ENCODE results near the gene FOXP3.
A peak's percentile ranks its signal among the peaks of the same experiment; 100 is the strongest.

The FOXP3 gene

GRCh38 chrX:49276207-49276606 lies 11.7 kb upstream of the FOXP3 start:
- no peak for DNase-seq (ENCODE audit: low read depth in 2 of 2)

- DNase-seq (ENCODE audit: low read depth in 2 of 2): peak in 1 of 2 donors; percentile 21
These were observed 8.7 kb upstream of the FOXP3 start for GRCh38 chrX:49273181-49273727.

- no peak for DNase-seq (ENCODE audit: low read depth in 2 of 2)
These were observed 7.9 kb upstream of the FOXP3 start for GRCh38 chrX:49272421-49272820.

- DNase-seq (ENCODE audit: low read depth in 2 of 2): no peak
These were observed 6.8 kb upstream of the FOXP3 start for GRCh38 chrX:49271341-49271740.

- no peak for DNase-seq (ENCODE audit: low read depth in 2 of 2)
These were observed 5.9 kb upstream of the FOXP3 start for GRCh38 chrX:49270249-49270921.

- no peak for DNase-seq (ENCODE audit: low read depth in 2 of 2)
These were observed 5.3 kb upstream of the FOXP3 start, which contains the start of gene PPP1R3F for GRCh38 chrX:49269767-49270248. TSS of gene PPP1R3F (plus strand) at chrX:49269793. CDS start at chrX:49269870, 77 bp downstream.

- DNase-seq (ENCODE audit: low read depth in 2 of 2): peak; percentile 85 to 86
These were observed 4.7 kb upstream of the FOXP3 start for GRCh38 chrX:49269010-49269766.

- DNase-seq (ENCODE audit: low read depth in 2 of 2): no peak
These were observed 4.1 kb upstream of the FOXP3 start for GRCh38 chrX:49268702-49269009.

- DNase-seq (ENCODE audit: low read depth in 2 of 2): no peak
These were observed 2.3 kb upstream of the FOXP3 start for GRCh38 chrX:49266523-49267445.

- DNase-seq (ENCODE audit: low read depth in 2 of 2): no peak
These were observed 879 bp downstream of the FOXP3 start for GRCh38 chrX:49263631-49264030.

- DNase-seq (ENCODE audit: low read depth in 2 of 2): no peak
These were observed 1.9 kb downstream of the FOXP3 start for GRCh38 chrX:49262603-49263002.

- no peak for DNase-seq (ENCODE audit: low read depth in 2 of 2)
These were observed 4.1 kb downstream of the FOXP3 start for GRCh38 chrX:49260221-49260985.

- no peak for DNase-seq (ENCODE audit: low read depth in 2 of 2)
These were observed 5.8 kb downstream of the FOXP3 start for GRCh38 chrX:49258749-49259124.

GRCh38 chrX:49257846-49258748 lies 6.4 kb downstream of the FOXP3 start:
- DNase-seq (ENCODE audit: low read depth in 2 of 2): no peak

GRCh38 chrX:49257074-49257790 lies 7.3 kb downstream of the FOXP3 start:
- DNase-seq (ENCODE audit: low read depth in 2 of 2): no peak

- DNase-seq (ENCODE audit: low read depth in 2 of 2): no peak
These were observed 8.1 kb downstream of the FOXP3 start for GRCh38 chrX:49256268-49256995.

- no peak for DNase-seq (ENCODE audit: low read depth in 2 of 2)
These were observed 9.9 kb downstream of the FOXP3 start for GRCh38 chrX:49254639-49255038.

- DNase-seq (ENCODE audit: low read depth in 2 of 2): no peak
These were observed 13.2 kb downstream of the FOXP3 start for GRCh38 chrX:49251325-49251724.

GRCh38 chrX:49250578-49250977 lies 13.9 kb downstream of the FOXP3 start:
- no peak for DNase-seq (ENCODE audit: low read depth in 2 of 2)

Data from activated CD4-positive, alpha-beta T cell treated with anti-CD3 and anti-CD28 coated beads for 24 hours (primary cell).